HFFc6 (cell line): ENCODE measurements around the gene NCOA1. TPM values are rescaled to one million over a fixed set of nuclear protein-coding genes. Genes with fewer than 3 reads are reported as not detected.
"Not testable (repeated sequence)": the region's sequence is repeated elsewhere in the genome, so short reads cannot be mapped to it uniquely, and the experiment has no call there.

ENCODE experiments used
- DNase-seq: peaks from one replicate; pipeline ENCODE4 v3.0.0-alpha.2; 2018
- H3K27ac Mint-ChIP-seq: 2 replicates; pipeline ENCODE4 v1.8.0; 2020; ENCODE audit warnings: mild to moderate bottlenecking, mixed read lengths
- H3K27me3 Mint-ChIP-seq: 2 replicates; pipeline ENCODE4 v1.8.0; 2021; ENCODE audit warnings: mild to moderate bottlenecking, moderate library complexity, mixed read lengths; ENCODE audit not compliant: insufficient read depth
- H3K36me3 Mint-ChIP-seq: 2 replicates; pipeline ENCODE4 v1.8.0; 2021; ENCODE audit warnings: low read depth, mixed read lengths
- H3K4me1 Mint-ChIP-seq: 2 replicates; pipeline ENCODE4 v1.8.0; 2020; ENCODE audit warnings: low read depth, mixed read lengths
- H3K4me3 Mint-ChIP-seq: 2 replicates; pipeline ENCODE4 v1.8.0; 2020; ENCODE audit warnings: mild to moderate bottlenecking, moderate library complexity, mixed read lengths
- H3K9me3 Mint-ChIP-seq: 2 replicates; pipeline ENCODE4 v1.8.0; 2020; ENCODE audit warnings: mild to moderate bottlenecking, mixed read lengths
- CTCF ChIP-seq: fragments of 200-600 bp; sonication (generic); IDR thresholded peaks from 2 replicates; pipeline ENCODE4 v1.5.0; 2021; ENCODE audit warnings: antibody characterized with exemption, mild to moderate bottlenecking
- total RNA-seq, 6 experiments: library from RNA; stranded (reverse); fragmentation: NEBNext Ultra II Directional; extraction: Animal tissue kit (Norgen Biotek cat#: 25700); gene quantifications; 2 replicates in 1 of 6; 3 replicates in 5 of 6; pipeline ENCODE4 v1.2.3, GENCODE V29; 2021

Gene NCOA1
- total RNA-seq, 6 experiments from 2014 or later: 8.6 to 11.2 (median 10.7) TPM

DNA sequence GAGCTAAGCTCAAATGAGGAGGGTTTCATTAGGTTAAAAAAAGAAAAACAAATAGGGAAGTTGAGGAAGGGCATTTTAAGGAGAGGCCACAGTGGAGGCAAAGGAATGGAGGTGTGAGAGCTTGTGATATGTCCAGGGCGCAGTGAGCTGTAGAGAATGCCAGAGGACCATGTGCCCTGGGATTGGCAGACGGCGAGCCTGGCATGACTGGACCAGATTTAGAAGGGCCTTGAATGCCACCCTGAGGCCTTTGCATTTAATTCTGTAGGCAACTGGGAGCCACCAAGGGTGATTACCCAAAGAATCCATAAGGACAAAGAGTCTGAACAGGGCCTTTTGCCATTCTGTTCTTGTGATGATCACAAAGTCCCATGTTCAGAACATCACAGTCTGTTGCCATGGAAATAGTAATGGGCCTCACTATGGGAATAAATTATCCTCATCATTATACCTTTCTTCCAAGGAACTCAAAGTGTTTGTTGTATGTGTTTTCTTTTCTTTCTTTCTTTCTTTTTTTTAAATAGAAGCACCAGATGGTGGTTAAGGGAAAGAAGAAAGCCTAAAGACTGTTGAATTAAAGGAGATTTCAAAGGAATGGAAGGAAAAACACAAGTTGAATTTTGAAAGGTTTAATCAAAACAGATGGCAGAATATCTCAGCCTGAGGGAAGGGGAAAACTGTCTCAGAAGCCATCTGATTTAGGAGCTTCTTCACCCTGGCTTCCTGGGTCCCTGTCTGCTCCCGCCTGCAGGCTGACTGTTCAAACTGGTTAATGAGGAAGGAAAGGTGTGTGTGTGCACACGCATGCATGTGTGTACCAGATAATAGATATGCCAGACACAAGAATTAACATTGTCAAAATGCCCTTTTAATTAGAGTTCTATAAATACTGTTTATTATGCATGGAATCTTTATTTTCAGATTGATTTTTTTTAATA is 31.6 kb upstream of the NCOA1 start:
- no peaks in the 10 kb centered on the region for H3K9me3 Mint-ChIP-seq
- no peak overlapping the region for H3K4me3 Mint-ChIP-seq
- peaks cover 16% of the 10 kb centered on the region for H3K4me1 Mint-ChIP-seq
- peaks cover 8% of the 10 kb centered on the region for H3K27me3 Mint-ChIP-seq
- H3K36me3 Mint-ChIP-seq: no peaks in the 10 kb centered on the region
- no peak for DNase-seq
- no peak for TF ChIP-seq CTCF
- H3K27ac Mint-ChIP-seq: no peak overlapping the region

- Mint-ChIP-seq H3K4me1 (peaks cover 8% of the 10 kb centered on the region), H3K27ac (no peak overlapping the region), H3K4me3 (no peak overlapping the region), H3K27me3 (peaks cover 9% of the 10 kb centered on the region), H3K9me3 (no peaks in the 10 kb centered on the region), H3K36me3 (no peaks in the 10 kb centered on the region)
- no peak for DNase-seq
- no peak for TF ChIP-seq CTCF
Observed at GRCh38 chr2:24461685-24462084, 29.4 kb upstream of the NCOA1 start.

GRCh38 chr2:24463271-24463670 is 27.8 kb upstream of the NCOA1 start:
- no peak for DNase-seq
- no peak for TF ChIP-seq CTCF
- H3K4me1 Mint-ChIP-seq: no peaks in the 10 kb centered on the region
- H3K36me3 Mint-ChIP-seq: no peaks in the 10 kb centered on the region
- no peak overlapping the region for H3K27ac Mint-ChIP-seq
- H3K9me3 Mint-ChIP-seq: no peaks in the 10 kb centered on the region
- H3K27me3 Mint-ChIP-seq: peaks cover 19% of the 10 kb centered on the region
- H3K4me3 Mint-ChIP-seq: no peak overlapping the region

- Mint-ChIP-seq H3K36me3 (no peaks in the 10 kb centered on the region), H3K9me3 (no peaks in the 10 kb centered on the region), H3K4me3 (no peak overlapping the region), H3K27me3 (peaks cover 16% of the 10 kb centered on the region), H3K27ac (no peak overlapping the region), H3K4me1 (no peaks in the 10 kb centered on the region)
- DNase-seq: no peak
- TF ChIP-seq CTCF: no peak
Observed at GRCh38 chr2:24466871-24467870, 23.9 kb upstream of the NCOA1 start.

GRCh38 chr2:24468453-24468852 is 22.6 kb upstream of the NCOA1 start:
- not testable (repeated sequence) for DNase-seq, H3K9me3 Mint-ChIP-seq, H3K36me3 Mint-ChIP-seq, H3K4me3 Mint-ChIP-seq, H3K27ac Mint-ChIP-seq, H3K4me1 Mint-ChIP-seq
- H3K27me3 Mint-ChIP-seq: peaks cover 15% of the 10 kb centered on the region
